HepG2 (cell line): ENCODE results near the gene DCC. TPM values are rescaled to one million over a fixed set of nuclear protein-coding genes. Genes with fewer than 3 reads are reported as not detected.

Source experiments
- ATAC-seq: fragments of 200-7000 bp; cut with Tn5 transposase; 3 replicates; pipeline ENCODE4 v1.9.1; 2020; ENCODE audit warnings: mild to moderate bottlenecking, moderate library complexity
- BruUV-seq: library from RNA; stranded (reverse); fragments of 400-500 nt; replicated peaks from 2 replicates; lab custom pipeline; 2021; lab: Mats Ljungman, UMichigan
- CTCF ChIA-PET: fragments of 300-600 bp; formaldehyde crosslinking; extraction: SDS; loops from one replicate; lab custom pipeline; 2021; ENCODE audit warnings: low total read pairs, inconsistent platforms, low intra/inter-chr PET ratio; lab: Yijun Ruan, JAX
- POLR2A ChIA-PET: fragments of 350-600 bp; sonication (Branson Sonifier 250); formaldehyde crosslinking; loops from one replicate; lab custom pipeline; 2020; ENCODE audit warnings: antibody characterized with exemption, inconsistent platforms; lab: Yijun Ruan, JAX
- DNase-seq: peaks from one replicate; pipeline ENCODE4 v3.0.0-alpha.2; 2015; ENCODE audit warnings: low spot score
- FAIRE-seq: peaks from 3 replicates; lab custom pipeline; 2011; peaks lifted over from hg19 to GRCh38; lab: Jason Lieb, UNC
- H2AFZ ChIP-seq: one replicate; pipeline ENCODE4 v1.6.1; 2011; ENCODE audit warnings: low read length, inconsistent platforms
- H3K27ac ChIP-seq: fragments of 300-600 bp; 3 replicates; pipeline ENCODE4 v1.8.0; 2011; ENCODE audit warnings: mixed run types, mild to moderate bottlenecking, mixed read lengths, low read length, inconsistent platforms; ENCODE audit not compliant: insufficient read depth; ENCODE audit errors: extremely low read length
- H3K27me3 ChIP-seq, 2 experiments: fragments of 200-600 bp in 1 of 2; 2 replicates in 1 of 2; 3 replicates in 1 of 2; pipeline versions ENCODE4 v1.6.0 to v1.8.0; 2011; ENCODE audit warnings: low read length in 2 of 2, mild to moderate bottlenecking in 2 of 2, moderate library complexity in 2 of 2, inconsistent platforms in 1 of 2; ENCODE audit not compliant: insufficient read depth in 2 of 2, control insufficient read depth in 1 of 2
- H3K36me3 ChIP-seq, 2 experiments: fragments of 200-600 bp in 1 of 2; replicated peaks in 1 of 2; 2 replicates in 1 of 2; 3 replicates in 1 of 2; pipeline versions ENCODE4 v1.5.1 to v1.8.0; 2011; ENCODE audit warnings: low read length in 2 of 2, inconsistent platforms in 1 of 2; ENCODE audit not compliant: insufficient read depth in 2 of 2, control insufficient read depth in 1 of 2
- H3K4me1 ChIP-seq: 2 replicates; pipeline ENCODE4 v1.5.1; 2012; ENCODE audit warnings: low read length, inconsistent platforms; ENCODE audit not compliant: insufficient read depth
- H3K4me2 ChIP-seq: 2 replicates; pipeline ENCODE4 v1.6.0; 2011; ENCODE audit warnings: low read depth, low read length, inconsistent platforms
- H3K4me3 ChIP-seq, 3 experiments: fragments of 200-600 bp in 1 of 3; sonication (generic), shearing (Covaris generic) in 1 of 3; replicated peaks in 1 of 3; 2 replicates each; pipeline ENCODE4 v1.5.1; 2011 to 2016; ENCODE audit warnings: low read length in 3 of 3, inconsistent platforms in 2 of 3, low read depth in 2 of 3, mild to moderate bottlenecking in 2 of 3, control low read depth in 1 of 3, mixed read lengths in 1 of 3; ENCODE audit not compliant: insufficient read depth in 1 of 3
- H3K79me2 ChIP-seq: one replicate; pipeline ENCODE4 v1.6.1; 2011; ENCODE audit warnings: low read length, inconsistent platforms; ENCODE audit not compliant: insufficient read depth
- H3K9ac ChIP-seq: 2 replicates; pipeline ENCODE4 v1.6.0; 2011; ENCODE audit warnings: mild to moderate bottlenecking, low read depth, low read length, inconsistent platforms; ENCODE audit not compliant: insufficient read depth
- H3K9me3 ChIP-seq: 2 replicates; pipeline ENCODE4 v1.5.1; 2012; ENCODE audit warnings: mild to moderate bottlenecking, low read length
- H4K20me1 ChIP-seq: 2 replicates; pipeline ENCODE4 v1.6.0; 2011; ENCODE audit warnings: inconsistent platforms, mild to moderate bottlenecking, low read length, moderate library complexity; ENCODE audit not compliant: insufficient read depth
- AHR ChIP-seq: IDR thresholded peaks from 2 replicates; pipeline ENCODE4 v1.6.1; 2018; ENCODE audit warnings: missing genetic modification reagents, missing compliant biosample characterization
- ATM ChIP-seq: fragments of 450-650 bp; IDR thresholded peaks from 2 replicates; pipeline ENCODE4 v1.7.1; 2017; ENCODE audit warnings: mild to moderate bottlenecking, borderline replicate concordance
- E2F2 ChIP-seq: sonication (generic); formaldehyde crosslinking; IDR thresholded peaks from 2 replicates; pipeline ENCODE4 v1.4.0; 2020; ENCODE audit warnings: missing genetic modification reagents, borderline replicate concordance
- FLYWCH1 ChIP-seq: sonication (generic); formaldehyde crosslinking; IDR thresholded peaks from 2 replicates; pipeline ENCODE4 v1.8.1; 2023; ENCODE audit warnings: mild to moderate bottlenecking, missing genetic modification reagents
- KMT2A ChIP-seq: sonication (generic); formaldehyde crosslinking; IDR thresholded peaks from 2 replicates; pipeline ENCODE4 v1.4.0; 2020; ENCODE audit warnings: missing genetic modification reagents
- MATR3 ChIP-seq: sonication (generic); formaldehyde crosslinking; IDR thresholded peaks from 2 replicates; pipeline ENCODE4 v1.4.0; 2020; ENCODE audit warnings: missing genetic modification reagents
- MLX ChIP-seq: IDR thresholded peaks from 2 replicates; pipeline ENCODE4 v1.6.1; 2016
- NFYC ChIP-seq: IDR thresholded peaks from 2 replicates; pipeline ENCODE4 v1.6.1; 2016; ENCODE audit warnings: missing genetic modification reagents, missing compliant biosample characterization
- PCBP2 ChIP-seq: fragments of 200-400 bp; formaldehyde crosslinking; optimal IDR thresholded peaks from 2 replicates; pipeline ENCODE3; 2018; ENCODE audit warnings: low read length, low read depth; ENCODE audit not compliant: poor library complexity, severe bottlenecking
- PRDM4 ChIP-seq: sonication (generic); formaldehyde crosslinking; IDR thresholded peaks from 2 replicates; pipeline ENCODE4 v1.9.0; 2021; ENCODE audit warnings: missing genetic modification reagents, borderline replicate concordance
- RELA ChIP-seq: sonication (generic); formaldehyde crosslinking; IDR thresholded peaks from 2 replicates; pipeline ENCODE4 v1.4.0; 2020; ENCODE audit warnings: missing genetic modification reagents
- RXRB ChIP-seq: IDR thresholded peaks from 2 replicates; pipeline ENCODE4 v1.6.1; 2016; ENCODE audit warnings: borderline replicate concordance, missing genetic modification reagents, missing compliant biosample characterization
- SMAD9 ChIP-seq: sonication (generic); formaldehyde crosslinking; IDR thresholded peaks from 2 replicates; pipeline ENCODE4 v1.5.1; 2020; ENCODE audit warnings: mild to moderate bottlenecking, missing genetic modification reagents
- SPEN ChIP-seq: sonication (generic); formaldehyde crosslinking; IDR thresholded peaks from 2 replicates; pipeline ENCODE4 v1.5.1; 2020; ENCODE audit warnings: low read depth, mild to moderate bottlenecking, missing genetic modification reagents
- ZIK1 ChIP-seq: sonication (generic); formaldehyde crosslinking; IDR thresholded peaks from 2 replicates; pipeline ENCODE4 v1.5.0; 2020; ENCODE audit warnings: mild to moderate bottlenecking, low read depth, missing genetic modification reagents, borderline replicate concordance
- ZNF281 ChIP-seq: sonication (generic); formaldehyde crosslinking; IDR thresholded peaks from 2 replicates; pipeline ENCODE4 v1.4.0; 2020; ENCODE audit warnings: missing genetic modification reagents, borderline replicate concordance
- ZUFSP ChIP-seq: sonication (generic); formaldehyde crosslinking; IDR thresholded peaks from 2 replicates; pipeline ENCODE4 v1.9.0; 2021; ENCODE audit warnings: missing genetic modification reagents, mild to moderate bottlenecking, borderline replicate concordance
- WGBS: methylation state at CpG from one replicate; pipeline ENCODE4 v1.1.6; 2017; ENCODE audit warnings: low lambda C conversion rate; 5-methylcytosine and 5-hydroxymethylcytosine counted together
- in situ Hi-C: cut with HindIII; loops from 2 replicates; pipeline ENCODE4 v1.10.0; 2017; ENCODE audit warnings: low pct_unique_long_range_greater_than_20kb; ENCODE audit not compliant: extremely low pct_ligation_motif_present
- intact Hi-C: fragments of 100-400 bp; cut with micrococcal nuclease; formaldehyde crosslinking; loops from one replicate; pipeline ENCODE4 v1.10.0; 2022; ENCODE audit not compliant: unreplicated experiment
- polyA plus RNA-seq, 8 experiments: library from polyadenylated mRNA; depleted of rRNA in 3 of 8; stranded (reverse) in 7 of 8; unstranded in 1 of 8; fragments of >200 nt; fragmentation: Illumina TruSeq in 4 of 8; extraction: Trizol in 4 of 8; gene quantifications; 2 replicates each; pipeline versions ENCODE4 v1.2.1 to v1.2.3, GENCODE V29; 2011 to 2016; ENCODE audit warnings: low read depth in 4 of 8, missing spikeins in 1 of 8, mixed read lengths in 1 of 8; ENCODE audit not compliant: insufficient read depth in 1 of 8
- total RNA-seq, 5 experiments: library from RNA; depleted of rRNA; stranded (reverse); fragments of >200 nt; fragmentation: Illumina TruSeq; extraction: Trizol; gene quantifications; 2 replicates each; pipeline ENCODE4 v1.2.3, GENCODE V29; 2016; ENCODE audit warnings: low read depth in 1 of 5

The DCC gene
- total and polyA plus RNA-seq, 2 of the 13 experiments (the other 11 are each of a cell fraction or from before 2014, with no cell fraction given), result not detected

- peaks cover 13% of the 10 kb centered on the region; the same call in 1 of the 2 replicates for H3K4me1 ChIP-seq
- in situ Hi-C loops, result no loop called here
- H3K9me3 ChIP-seq, result peaks cover 14% of the 10 kb centered on the region
- DNase-seq, result peak; percentile 2
- WGBS, result 5% methylated on average over 6 of the region's 6 CpGs
- ATAC-seq, result no peak
- H4K20me1 ChIP-seq, result no peaks in the 10 kb centered on the region
- no peak overlapping the region for H3K9ac ChIP-seq
- no peaks in the 10 kb centered on the region; a peak in 1 of 5 replicates for H3K27me3 ChIP-seq
- FAIRE-seq, result no peak
- H3K4me2 ChIP-seq, result no peak overlapping the region
- intact Hi-C loops, result no loop called here
- no TSS peak for BruUV-seq
- no peak overlapping the region for H3K27ac ChIP-seq
- POLR2A ChIA-PET, result no interaction called here
- H2AFZ ChIP-seq, result no peak overlapping the region
- no peaks in the 10 kb centered on the region for H3K79me2 ChIP-seq
- H3K36me3 ChIP-seq, result no peaks in the 10 kb centered on the region
- no peak overlapping the region for H3K4me3 ChIP-seq
- CTCF ChIA-PET, result no interaction called here
- TF ChIP-seq KMT2A (CRISPR knock-in tag), result no peak
- TF ChIP-seq PCBP2, result no peak
- no peak for TF ChIP-seq PRDM4
- no peak for TF ChIP-seq MLX (CRISPR knock-in tag)
- no peak for TF ChIP-seq ATM
- no peak for TF ChIP-seq FLYWCH1 (CRISPR knock-in tag)
- TF ChIP-seq NFYC (CRISPR knock-in tag), result no peak
- no peak for TF ChIP-seq SMAD9
- TF ChIP-seq RXRB, result no peak
- TF ChIP-seq AHR (CRISPR knock-in tag), result no peak
- TF ChIP-seq RELA, result no peak
- TF ChIP-seq SPEN (CRISPR knock-in tag), result no peak
- TF ChIP-seq ZNF281 (CRISPR knock-in tag), result no peak
- TF ChIP-seq E2F2 (CRISPR knock-in tag), result no peak
- no peak for TF ChIP-seq ZUFSP (CRISPR knock-in tag)
- TF ChIP-seq MATR3 (CRISPR knock-in tag), result no peak
- TF ChIP-seq ZIK1 (CRISPR knock-in tag), result no peak
Measured at GRCh38 chr18:52499016-52499415, 159.0 kb downstream of the DCC start.
